HepG2 (cell line): ENCODE measurements around the gene TNFSF10. TPM values are rescaled to one million over a fixed set of nuclear protein-coding genes. Genes with fewer than 3 reads are reported as not detected.

Experiments used
- BCL3 ChIP-seq: sonication (generic); formaldehyde crosslinking; IDR thresholded peaks from 2 replicates; pipeline ENCODE4 v1.5.1; 2020; ENCODE audit warnings: mild to moderate bottlenecking, missing genetic modification reagents, moderate library complexity
- CBFB ChIP-seq: sonication (generic); formaldehyde crosslinking; IDR thresholded peaks from 2 replicates; pipeline ENCODE4 v1.4.0; 2020; ENCODE audit warnings: missing genetic modification reagents
- CREB1 ChIP-seq, 2 experiments: fragments of 450-650 bp in 1 of 2; IDR thresholded peaks; 2 replicates each; pipeline ENCODE4 v1.6.1; 2016 to 2017; ENCODE audit warnings: control low read depth in 1 of 2, mild to moderate bottlenecking in 1 of 2, missing compliant biosample characterization in 1 of 2, missing genetic modification characterization in 1 of 2
- GZF1 ChIP-seq: sonication (generic); formaldehyde crosslinking; IDR thresholded peaks from 2 replicates; pipeline ENCODE4 v1.5.1; 2020; ENCODE audit warnings: mild to moderate bottlenecking, missing genetic modification reagents
- HOMEZ ChIP-seq: IDR thresholded peaks from 2 replicates; pipeline ENCODE4 v1.6.1; 2016; ENCODE audit warnings: low read depth
- MIER3 ChIP-seq: IDR thresholded peaks from 2 replicates; pipeline ENCODE4 v1.6.1; 2016; ENCODE audit warnings: missing compliant biosample characterization, borderline replicate concordance
- MZF1 ChIP-seq: sonication (generic); formaldehyde crosslinking; IDR thresholded peaks from 2 replicates; pipeline ENCODE4 v1.8.1; 2023; ENCODE audit warnings: mild to moderate bottlenecking, missing genetic modification reagents, borderline replicate concordance
- POLR2AphosphoS5 ChIP-seq: IDR thresholded peaks from 2 replicates; pipeline ENCODE4 v1.6.1; 2012; ENCODE audit warnings: low read depth, low read length
- RBM22 ChIP-seq: fragments of 200-400 bp; formaldehyde crosslinking; optimal IDR thresholded peaks from 2 replicates; pipeline ENCODE3; 2017; ENCODE audit warnings: mild to moderate bottlenecking, low read length, moderate library complexity
- REXO4 ChIP-seq: sonication (generic); formaldehyde crosslinking; IDR thresholded peaks from 2 replicates; pipeline ENCODE4 v1.8.0; 2022; ENCODE audit warnings: missing genetic modification reagents, mild to moderate bottlenecking, borderline replicate concordance
- TFAP4 ChIP-seq: sonication (generic); IDR thresholded peaks from 2 replicates; pipeline ENCODE4 v1.6.1; 2016; ENCODE audit warnings: low read depth, borderline replicate concordance
- TFDP2 ChIP-seq: sonication (generic); formaldehyde crosslinking; IDR thresholded peaks from 2 replicates; pipeline ENCODE4 v1.4.0; 2020; ENCODE audit warnings: missing genetic modification reagents
- TMF1 ChIP-seq: sonication (generic); formaldehyde crosslinking; IDR thresholded peaks from 2 replicates; pipeline ENCODE4 v1.8.1; 2022; ENCODE audit warnings: low read depth, missing genetic modification reagents
- TOPORS ChIP-seq: sonication (generic); formaldehyde crosslinking; IDR thresholded peaks from 2 replicates; pipeline ENCODE4 v1.8.0; 2023; ENCODE audit warnings: mild to moderate bottlenecking, missing genetic modification reagents
- WIZ ChIP-seq: sonication (generic); formaldehyde crosslinking; IDR thresholded peaks from 2 replicates; pipeline ENCODE4 v1.5.1; 2020; ENCODE audit warnings: mild to moderate bottlenecking, missing genetic modification reagents
- ZBTB25 ChIP-seq: IDR thresholded peaks from 2 replicates; pipeline ENCODE4 v1.6.1; 2018; ENCODE audit warnings: missing genetic modification reagents
- ZFY ChIP-seq: sonication (generic); formaldehyde crosslinking; IDR thresholded peaks from 2 replicates; pipeline ENCODE4 v1.4.0; 2020; ENCODE audit warnings: missing genetic modification reagents
- ZNF17 ChIP-seq: sonication (generic); formaldehyde crosslinking; IDR thresholded peaks from 2 replicates; pipeline ENCODE4 v1.5.0; 2020; ENCODE audit warnings: mild to moderate bottlenecking, missing genetic modification reagents
- ZNF224 ChIP-seq: sonication (generic); formaldehyde crosslinking; IDR thresholded peaks from 2 replicates; pipeline ENCODE4 v1.5.0; 2020; ENCODE audit warnings: mild to moderate bottlenecking, missing genetic modification reagents
- ZNF317 ChIP-seq: sonication (generic); formaldehyde crosslinking; IDR thresholded peaks from 2 replicates; pipeline ENCODE4 v1.5.0; 2020; ENCODE audit warnings: mild to moderate bottlenecking, missing genetic modification reagents
- ZNF446 ChIP-seq: sonication (generic); formaldehyde crosslinking; IDR thresholded peaks from 2 replicates; pipeline ENCODE4 v1.5.0; 2020; ENCODE audit warnings: mild to moderate bottlenecking, missing genetic modification reagents
- ZSCAN25 ChIP-seq: sonication (generic); formaldehyde crosslinking; IDR thresholded peaks from 2 replicates; pipeline ENCODE4 v1.8.0; 2022; ENCODE audit warnings: mild to moderate bottlenecking, missing genetic modification reagents
- polyA plus RNA-seq, 8 experiments: library from polyadenylated mRNA; depleted of rRNA in 3 of 8; stranded (reverse) in 7 of 8; unstranded in 1 of 8; fragments of >200 nt; fragmentation: Illumina TruSeq in 4 of 8; extraction: Trizol in 4 of 8; gene quantifications; 2 replicates each; pipeline versions ENCODE4 v1.2.1 to v1.2.3, GENCODE V29; 2011 to 2016; ENCODE audit warnings: low read depth in 4 of 8, missing spikeins in 1 of 8, mixed read lengths in 1 of 8; ENCODE audit not compliant: insufficient read depth in 1 of 8
- total RNA-seq, 5 experiments: library from RNA; depleted of rRNA; stranded (reverse); fragments of >200 nt; fragmentation: Illumina TruSeq; extraction: Trizol; gene quantifications; 2 replicates each; pipeline ENCODE4 v1.2.3, GENCODE V29; 2016; ENCODE audit warnings: low read depth in 1 of 5

The TNFSF10 gene
- total and polyA plus RNA-seq, 2 of the 13 experiments (the other 11 are each of a cell fraction or from before 2014, with no cell fraction given): 8.4 to 9.9 TPM

- TF ChIP-seq HOMEZ (peak; percentile 94), TFDP2 (CRISPR knock-in tag) (peak; percentile 93), WIZ (CRISPR knock-in tag) (0 out of 2 replicates have a peak, but pooled peaks have one; percentile 26), CREB1 (IDR thresholded peaks at IDR 0.05) (no peak), CREB1 (CRISPR knock-in tag; IDR thresholded peaks at IDR 0.05) (peak; percentile 79), TMF1 (CRISPR knock-in tag) (no peak), ZNF446 (CRISPR knock-in tag) (no peak), BCL3 (CRISPR knock-in tag) (0 out of 2 replicates have a peak, but pooled peaks have one; percentile 38), ZNF317 (CRISPR knock-in tag) (peak; percentile 93), ZNF224 (CRISPR knock-in tag) (no peak), ZFY (CRISPR knock-in tag) (peak; percentile 60), GZF1 (CRISPR knock-in tag) (peak; percentile 73; the same call in 1 of the 2 replicates), REXO4 (CRISPR knock-in tag) (no peak), ZBTB25 (CRISPR knock-in tag) (0 out of 2 replicates have a peak, but pooled peaks have one; percentile 33), CBFB (CRISPR knock-in tag) (no peak), MZF1 (no peak), TFAP4 (peak; percentile 54; the same call in 1 of the 2 replicates), TOPORS (CRISPR knock-in tag) (peak; percentile 46; the same call in 1 of the 2 replicates), POLR2AphosphoS5 (peak; percentile 61), ZNF17 (no peak), ZSCAN25 (0 out of 2 replicates have a peak, but pooled peaks have one; percentile 25), RBM22 (no peak), MIER3 (CRISPR knock-in tag) (peak; percentile 83; the same call in 1 of the 2 replicates)
Observed at GRCh38 chr3:172553526-172554252, 30.5 kb upstream of the TNFSF10 start (continued).
